ENCODE data around the gene PUM2.
"Not testable (repeated sequence)": the region's sequence is repeated elsewhere in the genome, so short reads cannot be mapped to it uniquely, and the experiment has no call there.

PUM2 gene

GRCh38 chr2:20370191-20370590 lies 19.5 kb upstream of the PUM2 start:
- DNase-seq (ENCODE audit: low read depth), result no peak

DNA sequence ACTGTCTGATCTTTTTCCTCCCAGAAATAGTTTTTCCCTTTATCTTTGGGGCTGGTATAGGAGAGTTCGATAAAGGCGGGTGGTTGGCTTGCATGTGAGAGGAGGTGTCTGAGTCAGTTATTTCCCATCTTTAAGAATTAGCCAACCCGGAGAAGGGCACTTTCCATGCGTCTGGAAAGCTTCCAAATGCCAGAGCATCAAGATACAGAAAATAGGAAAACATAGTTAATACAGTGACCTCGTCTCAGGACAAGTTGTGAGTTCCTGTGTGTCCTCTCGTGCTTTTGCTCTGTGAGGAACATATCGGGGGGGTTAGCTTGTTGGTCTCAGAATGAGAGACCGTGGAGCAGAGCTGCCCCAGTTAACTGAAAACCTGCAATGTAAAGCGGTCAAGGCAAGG lies 18.7 kb upstream of the PUM2 start:
- no peak for DNase-seq (ENCODE audit: low read depth)

DNA sequence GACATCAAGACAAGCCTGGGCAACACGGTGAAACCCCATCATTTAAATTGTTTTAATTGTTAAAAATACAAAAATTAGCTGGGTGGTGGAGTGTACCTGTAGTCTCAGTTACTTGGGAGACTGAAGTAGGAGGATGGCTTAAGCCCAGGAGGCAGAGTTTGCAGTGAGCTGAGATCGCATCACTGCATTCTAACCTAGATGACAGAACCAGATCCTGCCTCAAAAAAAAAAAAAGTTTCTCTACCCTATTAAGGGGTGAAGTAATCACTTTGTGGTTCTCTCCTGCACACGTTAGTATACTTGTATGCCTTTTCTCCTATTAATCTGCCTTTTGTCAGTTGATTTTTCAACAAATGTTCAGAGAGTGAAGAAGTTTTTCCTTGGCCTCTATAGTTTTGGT lies 18.1 kb upstream of the PUM2 start:
- DNase-seq (ENCODE audit: low read depth), result no peak

- DNase-seq (ENCODE audit: low read depth), result not testable (repeated sequence)
Observed at GRCh38 chr2:20367929-20368328, 17.3 kb upstream of the PUM2 start.

- DNase-seq (ENCODE audit: low read depth), result no peak
Observed at GRCh38 chr2:20366672-20367116, 16.1 kb upstream of the PUM2 start.

DNA sequence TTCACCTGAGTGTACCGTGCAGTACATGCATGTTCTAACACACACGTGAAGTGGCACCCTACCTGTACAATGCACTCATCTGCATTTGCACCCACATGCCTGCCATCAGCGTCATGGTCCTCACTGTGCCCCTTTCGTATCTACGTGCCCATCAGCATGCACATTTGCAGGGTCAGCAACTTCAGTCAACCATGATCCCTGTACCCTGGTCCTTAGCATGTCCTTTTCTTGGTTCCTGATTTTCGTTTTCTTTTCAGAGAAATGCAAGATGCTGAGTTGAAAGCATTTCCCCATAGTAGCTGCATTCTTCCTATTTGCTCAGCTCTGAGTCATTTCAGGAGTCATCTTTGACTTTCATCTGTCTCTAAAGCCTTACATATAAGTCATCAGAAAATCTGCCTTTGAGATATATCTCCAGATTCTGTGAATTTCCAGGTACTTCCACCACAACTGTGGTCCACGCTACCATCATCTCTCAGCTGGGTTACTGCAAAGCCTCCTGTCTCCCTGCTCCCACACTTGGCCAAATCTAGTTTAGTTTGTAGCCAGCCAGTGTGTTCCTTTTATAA lies 14.7 kb upstream of the PUM2 start:
- DNase-seq (ENCODE audit: low read depth), result no peak

DNA sequence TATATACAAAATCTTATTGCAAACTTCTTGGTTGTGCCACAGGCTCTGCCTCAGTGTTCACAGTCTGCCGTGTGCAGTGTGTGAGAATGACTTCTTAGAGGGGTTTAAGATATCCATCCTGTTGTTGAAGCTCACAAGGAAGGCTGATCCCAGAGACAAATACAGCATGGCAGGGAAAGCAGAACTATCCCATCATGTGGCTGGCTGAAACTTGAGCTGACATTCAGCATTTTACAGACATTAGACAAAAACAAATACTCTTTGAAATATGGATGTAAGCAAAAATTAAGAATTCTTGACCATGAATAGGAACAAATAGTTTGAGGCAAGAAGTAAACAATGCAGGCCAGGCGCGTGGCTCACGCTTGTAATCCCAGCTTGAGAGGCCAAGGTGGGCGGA lies 12.9 kb upstream of the PUM2 start:
- DNase-seq (ENCODE audit: low read depth), result no peak

- DNase-seq (ENCODE audit: low read depth), result no peak
Observed at GRCh38 chr2:20362701-20363435, 12.2 kb upstream of the PUM2 start.

GRCh38 chr2:20361893-20362292 lies 11.2 kb upstream of the PUM2 start:
- no peak for DNase-seq (ENCODE audit: low read depth)

DNA sequence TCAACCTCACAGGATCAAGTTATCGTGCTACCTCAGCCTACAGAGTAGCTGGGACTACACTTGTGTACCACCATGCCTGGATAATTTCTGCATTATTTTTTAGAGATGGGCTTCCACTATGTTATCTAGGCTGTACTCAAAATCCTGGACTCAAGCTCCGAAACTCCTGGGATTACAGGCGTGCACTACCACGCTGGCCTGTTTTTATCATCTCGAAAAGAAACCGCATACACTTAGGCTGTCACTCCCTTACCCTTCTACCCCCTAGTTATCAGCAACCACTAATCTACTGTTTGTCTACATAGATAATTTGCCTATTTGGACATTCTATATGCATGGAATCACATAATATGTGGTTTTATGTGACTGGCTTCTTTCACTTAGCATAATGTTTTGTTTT lies 8.5 kb upstream of the PUM2 start:
- DNase-seq (ENCODE audit: low read depth), result no peak

DNA sequence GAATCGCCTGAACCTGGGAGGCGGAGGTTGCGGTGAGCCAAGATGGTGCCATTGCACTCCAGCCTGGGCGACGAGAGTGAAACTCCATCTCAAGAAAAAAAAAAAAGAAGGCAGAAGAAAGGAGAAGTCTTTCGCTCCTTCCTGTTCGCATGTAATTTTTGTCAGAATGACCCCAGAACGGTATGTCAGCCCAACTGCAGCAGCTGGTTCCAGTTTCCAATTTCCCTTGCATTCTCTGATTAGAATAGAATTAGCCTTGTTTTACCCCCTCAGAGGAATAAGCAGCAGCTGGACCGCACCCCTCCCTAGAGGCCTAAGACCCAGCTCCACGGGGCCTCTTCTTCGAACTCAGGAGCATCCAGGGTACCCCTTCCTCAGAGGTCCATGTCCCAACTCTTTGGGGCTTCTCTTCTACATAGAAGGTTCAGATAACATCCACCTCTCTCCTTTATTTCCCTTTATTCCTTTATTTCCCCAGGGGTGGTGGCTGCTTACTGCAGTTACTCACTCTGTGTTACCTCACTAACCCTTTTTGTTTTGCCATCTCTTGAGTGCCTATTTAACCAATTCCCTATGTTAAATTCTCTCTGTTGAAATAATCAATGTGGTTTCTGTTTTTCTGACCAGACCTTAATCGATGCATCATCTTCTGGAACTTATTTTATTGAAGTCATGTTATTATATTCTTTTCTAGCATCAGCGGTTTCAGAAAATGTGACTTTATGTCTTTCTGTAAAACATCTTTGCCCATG lies 7.2 kb upstream of the PUM2 start:
- DNase-seq (ENCODE audit: low read depth), result no peak

DNA sequence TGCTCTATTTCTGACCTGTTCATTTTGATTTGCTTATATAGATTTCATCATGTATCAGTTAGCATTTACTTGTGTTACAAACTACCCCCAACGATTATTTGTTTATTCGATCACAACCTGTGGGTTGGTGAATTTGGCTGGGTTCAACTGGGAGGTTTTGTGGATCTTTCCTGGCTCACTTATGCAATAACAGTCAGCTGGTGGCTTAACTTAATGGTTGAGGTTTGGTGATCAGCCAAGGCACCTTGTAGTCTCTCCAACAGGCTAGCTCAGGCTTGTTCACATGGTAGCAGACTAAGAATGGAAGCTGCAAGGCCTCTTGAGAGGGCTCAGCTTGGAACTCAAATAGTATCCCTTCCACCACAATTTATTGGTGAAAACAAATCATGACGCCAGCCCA lies 5.4 kb upstream of the PUM2 start:
- DNase-seq (ENCODE audit: low read depth), result no peak

- no peak for DNase-seq (ENCODE audit: low read depth)
Observed at GRCh38 chr2:20355131-20355530, 4.5 kb upstream of the PUM2 start.

GRCh38 chr2:20353241-20353992 lies 2.8 kb upstream of the PUM2 start:
- no peak for DNase-seq (ENCODE audit: low read depth)

DNA sequence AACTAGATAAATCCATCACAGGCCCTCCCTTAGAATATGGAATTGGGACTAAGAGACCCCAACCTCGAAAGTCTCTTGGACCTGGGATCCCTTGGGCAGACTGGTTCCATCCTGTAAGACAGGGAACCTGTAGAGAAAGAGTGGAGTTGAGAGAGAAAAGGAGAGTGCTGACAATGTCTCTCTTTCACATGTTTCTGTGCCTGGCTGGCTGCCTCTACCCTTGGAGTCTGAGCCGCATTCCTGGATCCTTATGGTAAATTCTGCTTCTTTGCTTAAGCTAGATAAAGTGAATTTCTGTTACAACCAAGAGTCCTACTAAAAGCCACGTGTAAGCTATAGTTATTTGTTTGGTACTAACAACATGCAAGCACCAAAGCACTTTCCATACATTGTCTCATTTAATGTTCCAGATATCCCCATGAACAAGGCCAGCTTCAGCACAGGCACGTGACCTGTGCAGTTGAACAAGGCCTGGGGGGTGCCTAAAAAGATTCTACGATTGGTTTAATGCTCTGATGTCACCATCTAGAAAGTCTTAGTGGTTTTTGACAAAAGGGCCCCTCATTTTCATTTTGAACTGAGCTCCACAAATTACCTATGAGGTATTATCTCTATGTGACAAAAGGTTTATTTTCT lies 2.1 kb upstream of the PUM2 start:
- no peak for DNase-seq (ENCODE audit: low read depth)

GRCh38 chr2:20352230-20352578 lies 1.6 kb upstream of the PUM2 start:
- DNase-seq (ENCODE audit: low read depth), result no peak

- DNase-seq (ENCODE audit: low read depth), result no peak
Observed at GRCh38 chr2:20351555-20352229, 1.0 kb upstream of the PUM2 start.

DNA sequence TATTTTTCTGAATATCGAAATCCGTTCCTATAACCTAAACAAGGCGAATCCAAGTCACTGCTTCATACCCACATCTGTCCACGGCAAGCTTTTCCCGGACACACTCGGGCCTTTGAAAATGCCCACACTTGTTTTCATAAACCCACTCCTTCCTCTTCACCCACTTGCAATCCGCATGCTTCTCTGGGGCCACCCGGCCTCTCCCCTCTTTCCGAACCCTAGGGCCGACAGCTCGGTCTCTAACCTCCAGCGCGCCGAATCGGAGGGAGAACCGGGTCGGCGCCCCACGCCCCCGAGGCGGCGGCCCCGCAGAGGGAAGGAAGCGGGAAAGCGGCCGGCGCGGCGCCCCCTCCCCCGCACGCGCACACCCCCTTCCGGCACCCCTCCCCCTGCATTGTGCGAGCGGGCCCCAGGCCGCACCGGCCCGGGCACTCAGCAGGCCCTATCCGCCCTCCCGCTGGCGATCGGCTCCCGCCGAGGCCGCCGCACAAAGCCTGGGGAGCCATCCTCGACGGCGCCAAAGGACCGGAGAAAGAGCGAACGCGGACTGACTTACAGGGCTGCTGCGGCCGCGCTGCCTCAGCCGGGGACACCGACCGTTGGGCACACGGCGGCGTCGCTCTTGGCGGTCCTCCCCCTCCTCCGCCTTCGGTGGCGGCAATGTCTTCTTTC lies 467 bp downstream of the PUM2 start:
- no peak for DNase-seq (ENCODE audit: low read depth)

- no peak for DNase-seq (ENCODE audit: low read depth)
Observed at GRCh38 chr2:20349513-20349921, 1.1 kb downstream of the PUM2 start.

DNA sequence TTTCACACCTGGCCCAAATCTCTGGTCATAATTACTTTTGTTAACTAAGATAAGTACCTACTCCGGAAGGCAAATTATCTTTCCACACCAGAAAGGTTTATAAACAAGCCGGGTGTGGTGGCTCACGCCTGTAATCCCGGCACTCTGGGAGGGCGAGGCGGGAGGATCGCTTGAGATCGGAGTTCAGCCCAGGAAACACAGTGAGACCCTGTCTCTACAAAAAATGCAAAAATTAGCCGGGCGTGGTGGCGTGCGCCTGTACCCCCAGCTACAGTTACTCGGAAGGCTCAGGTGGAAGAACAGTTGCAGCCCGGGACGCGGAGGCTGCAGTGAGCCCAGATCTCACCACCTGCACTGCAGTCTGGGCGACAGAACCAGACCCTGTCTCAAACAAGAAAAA lies 2.1 kb downstream of the PUM2 start:
- DNase-seq (ENCODE audit: low read depth), result no peak

All from HS-27A (cell line).